Epithelial cell of proximal tubule (primary cell): ENCODE measurements around the gene POMGNT1. TPM values are rescaled to one million over a fixed set of nuclear protein-coding genes. Genes with fewer than 3 reads are reported as not detected.
"Not testable (repeated sequence)": the region's sequence is repeated elsewhere in the genome, so short reads cannot be mapped to it uniquely, and the experiment has no call there.

ENCODE experiments used
- DNase-seq: peaks from one replicate; pipeline ENCODE4 v3.0.0-alpha.2; 2011; ENCODE audit warnings: low read depth
- H3K4me3 ChIP-seq: 2 replicates; pipeline ENCODE4 v1.5.1; 2011; ENCODE audit warnings: low read depth, mild to moderate bottlenecking, low read length
- total RNA-seq: library from RNA; depleted of rRNA; stranded (reverse); fragments of >200 nt; gene quantifications from 2 replicates; pipeline ENCODE4 v1.2.3, GENCODE V29; 2015
- TF ChIP-seq, protein P1 (sequence below): conservative IDR thresholded peaks from 2 replicates; pipeline ENCODE4 v1.5.1; 2012; ENCODE audit warnings: low read depth, mild to moderate bottlenecking, low read length

The POMGNT1 gene
- total RNA-seq, result 53.2 and 81.7 TPM in 2 replicates

DNA sequence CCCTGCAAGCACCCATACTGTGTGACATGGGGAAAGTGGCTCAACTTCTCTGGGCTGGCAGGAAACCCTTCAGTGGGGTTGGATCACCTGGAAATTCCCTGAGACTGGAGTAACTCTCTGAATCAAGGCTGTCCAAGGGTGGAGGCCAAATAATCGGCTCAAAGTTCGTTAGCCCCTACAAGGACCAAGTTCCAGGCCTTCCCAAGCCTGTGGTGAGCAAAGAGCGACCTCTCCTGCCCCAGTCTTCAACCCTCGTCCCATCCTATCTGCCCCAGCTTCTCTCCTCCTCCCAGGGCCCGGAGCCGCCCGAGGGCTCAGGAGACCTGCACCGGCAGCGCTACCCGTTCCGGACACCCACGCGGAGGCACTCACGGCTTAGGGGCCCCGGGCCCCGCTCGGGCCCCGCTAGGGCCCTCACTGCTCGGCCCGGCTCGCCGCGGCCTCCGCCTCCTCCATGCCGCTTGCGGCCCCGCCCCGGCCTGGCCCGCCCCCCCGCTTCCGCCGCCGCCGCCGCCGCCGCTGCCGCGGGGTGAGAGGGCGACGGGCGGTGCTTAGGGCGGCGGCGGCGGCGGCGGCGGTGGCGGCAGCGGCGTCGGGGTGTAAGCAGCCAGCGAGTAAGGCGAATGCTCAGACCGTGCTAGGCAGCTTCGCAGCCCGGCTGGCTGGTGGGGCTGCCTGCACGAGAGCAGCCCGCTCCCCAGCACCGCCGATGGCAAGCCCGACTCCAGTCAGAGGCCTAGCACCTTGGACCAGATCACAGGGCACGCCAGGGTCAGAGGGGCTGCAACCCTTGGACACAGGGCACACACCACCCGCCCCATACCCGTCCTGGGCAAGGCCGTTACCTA is at the start of gene POMGNT1:
Gene POMGNT1, minus strand, starts transcription at position 471 of the 848 bp plus-strand sequence. CDS start 613 bp downstream, outside the sequence.
- TF ChIP-seq, protein P1, sequence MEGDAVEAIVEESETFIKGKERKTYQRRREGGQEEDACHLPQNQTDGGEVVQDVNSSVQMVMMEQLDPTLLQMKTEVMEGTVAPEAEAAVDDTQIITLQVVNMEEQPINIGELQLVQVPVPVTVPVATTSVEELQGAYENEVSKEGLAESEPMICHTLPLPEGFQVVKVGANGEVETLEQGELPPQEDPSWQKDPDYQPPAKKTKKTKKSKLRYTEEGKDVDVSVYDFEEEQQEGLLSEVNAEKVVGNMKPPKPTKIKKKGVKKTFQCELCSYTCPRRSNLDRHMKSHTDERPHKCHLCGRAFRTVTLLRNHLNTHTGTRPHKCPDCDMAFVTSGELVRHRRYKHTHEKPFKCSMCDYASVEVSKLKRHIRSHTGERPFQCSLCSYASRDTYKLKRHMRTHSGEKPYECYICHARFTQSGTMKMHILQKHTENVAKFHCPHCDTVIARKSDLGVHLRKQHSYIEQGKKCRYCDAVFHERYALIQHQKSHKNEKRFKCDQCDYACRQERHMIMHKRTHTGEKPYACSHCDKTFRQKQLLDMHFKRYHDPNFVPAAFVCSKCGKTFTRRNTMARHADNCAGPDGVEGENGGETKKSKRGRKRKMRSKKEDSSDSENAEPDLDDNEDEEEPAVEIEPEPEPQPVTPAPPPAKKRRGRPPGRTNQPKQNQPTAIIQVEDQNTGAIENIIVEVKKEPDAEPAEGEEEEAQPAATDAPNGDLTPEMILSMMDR, result peak; percentile 45
- no peak for DNase-seq
- peak within 1 kb of the TSS; percentile 93 for H3K4me3 ChIP-seq

DNA sequence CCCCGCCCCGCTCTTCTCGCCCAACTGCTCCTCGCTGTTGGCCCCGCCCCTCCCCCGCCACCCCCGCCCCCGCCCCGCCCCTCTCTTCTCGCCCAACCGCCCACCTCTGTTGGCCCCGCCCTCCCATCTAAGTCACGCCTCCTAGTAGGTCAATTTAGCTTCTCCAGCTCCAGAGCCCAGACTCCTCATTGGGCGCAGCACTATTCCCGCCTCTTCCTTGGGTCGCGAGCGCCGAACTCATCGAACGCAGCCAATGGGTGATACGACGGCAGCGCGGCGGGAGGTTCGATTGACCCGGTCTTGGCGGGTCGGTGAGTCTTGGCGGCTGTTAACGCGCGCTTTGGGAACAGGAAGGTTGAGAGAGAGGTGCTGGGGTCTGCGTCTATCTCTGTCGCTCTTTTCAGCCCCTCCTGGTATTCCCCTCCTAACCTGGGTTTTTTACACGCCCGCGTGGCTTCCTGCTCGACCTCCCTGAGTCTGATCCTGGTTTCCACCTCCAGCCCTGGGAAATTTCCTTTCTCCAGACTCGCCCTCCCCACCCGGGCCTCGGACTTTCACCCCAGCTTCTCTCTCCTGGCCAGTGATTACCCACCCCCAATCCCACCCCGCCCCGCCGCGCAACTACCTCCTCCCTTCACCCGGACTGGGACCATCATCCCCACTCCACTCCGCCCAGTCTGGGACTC is 49.3 kb upstream of the POMGNT1 start, which contains the start of gene RAD54L:
Gene RAD54L, plus strand, starts transcription at position 328 of the 686 bp plus-strand sequence. CDS start 643 bp downstream, outside the sequence.
- peak; percentile 81 for DNase-seq
- TF ChIP-seq, protein P1, result no peak
- peak within 1 kb of the TSS; percentile 77 for H3K4me3 ChIP-seq

DNA sequence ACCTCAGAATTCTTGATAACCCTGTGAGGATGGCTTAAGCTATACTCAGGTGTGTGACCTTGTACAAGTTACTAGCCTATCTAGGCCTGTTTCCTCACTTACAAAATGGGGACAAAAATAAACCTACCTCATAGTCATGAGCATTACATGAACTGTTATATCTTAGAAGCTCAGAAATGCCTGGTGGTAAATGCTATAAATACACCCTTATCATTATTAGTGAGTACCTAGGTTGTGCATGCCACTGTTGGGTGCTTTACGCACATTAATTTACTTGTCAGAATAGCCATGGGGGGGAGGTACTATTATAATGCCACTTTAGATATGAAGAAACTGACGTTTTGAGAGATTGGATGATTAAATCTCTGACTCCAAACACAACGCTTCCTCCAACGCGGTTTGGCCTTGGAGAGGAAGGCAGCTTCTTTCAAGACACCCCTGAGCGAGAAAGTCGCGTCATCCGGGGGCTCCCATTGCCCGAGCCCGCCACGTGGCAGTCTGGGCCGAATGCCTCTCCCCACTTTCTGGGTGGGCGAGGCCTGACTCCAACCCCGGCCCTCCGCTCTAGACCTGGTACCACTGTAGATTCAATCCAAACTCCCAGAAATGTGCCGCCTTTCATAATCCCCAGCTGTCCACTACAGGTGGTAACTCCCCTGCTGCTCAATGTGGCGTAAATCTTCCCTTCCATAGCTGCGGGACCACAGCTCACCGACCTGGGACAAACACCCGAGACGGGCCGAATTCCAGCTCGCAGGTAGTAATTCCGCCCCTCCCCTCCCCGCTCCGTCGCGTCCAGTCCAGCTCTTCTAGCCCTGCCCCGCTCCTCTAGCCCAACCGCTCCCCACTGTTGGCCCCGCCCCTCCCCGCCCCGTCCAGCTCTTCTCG is 48.6 kb upstream of the POMGNT1 start:
- TF ChIP-seq, protein P1, result no peak
- DNase-seq, result no peak
- peak overlapping the region; percentile 77 for H3K4me3 ChIP-seq

DNA sequence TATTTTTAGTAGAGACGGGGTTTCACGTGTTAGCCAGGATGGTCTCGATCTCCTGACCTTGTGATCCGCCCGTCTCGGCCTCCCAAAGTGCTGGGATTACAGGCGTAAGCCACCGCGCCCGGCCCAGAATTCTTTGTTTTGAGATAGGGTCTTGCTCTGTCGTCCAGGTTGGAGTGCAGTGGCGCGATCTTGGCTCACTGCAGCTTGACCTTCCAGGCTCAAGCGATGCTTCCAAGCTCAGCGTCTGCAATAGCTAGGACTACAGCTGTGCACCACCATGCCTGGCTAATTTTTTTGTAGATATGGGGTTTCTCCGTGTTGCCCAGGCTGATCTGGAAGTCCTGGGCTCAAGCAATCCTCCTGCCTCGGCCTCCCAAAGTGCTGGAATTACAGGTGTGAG is 47.9 kb upstream of the POMGNT1 start:
- DNase-seq, H3K4me3 ChIP-seq: not testable (repeated sequence)

DNA sequence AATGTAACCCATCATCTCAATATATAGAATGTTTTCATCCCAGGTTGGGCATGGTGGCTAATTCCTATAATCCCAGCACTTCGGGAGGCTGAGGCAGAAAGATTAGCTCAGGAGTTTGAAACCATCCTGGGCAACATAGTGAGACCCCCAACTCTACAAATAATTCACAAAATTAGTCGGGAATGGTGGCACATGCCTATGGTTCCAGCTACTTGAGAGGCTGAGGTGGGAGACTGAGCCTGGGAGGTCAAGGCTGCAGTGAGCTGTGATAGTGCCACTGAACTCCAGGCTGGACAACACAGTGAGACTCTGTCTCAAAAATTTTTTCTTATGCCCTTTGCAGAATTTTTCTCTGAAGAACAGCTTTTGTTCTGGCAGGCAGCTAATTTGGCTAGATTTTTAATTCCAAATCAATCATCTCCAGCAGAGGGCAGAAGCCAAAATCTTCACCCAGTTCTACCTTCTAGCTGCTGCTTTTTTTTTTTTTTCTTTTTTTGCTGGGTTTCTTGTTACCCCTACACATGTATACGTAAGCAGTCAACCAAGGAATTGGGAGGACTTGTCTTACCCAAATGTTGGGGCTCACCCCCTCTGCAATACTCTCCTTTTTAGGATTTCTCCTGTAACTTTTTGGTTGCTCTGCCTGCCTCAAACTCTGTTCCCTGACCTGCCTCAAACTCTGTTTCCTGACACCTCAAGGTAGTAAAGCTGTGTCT is 46.6 kb upstream of the POMGNT1 start:
- no peak overlapping the region for H3K4me3 ChIP-seq
- no peak for DNase-seq
- TF ChIP-seq, protein P1, result peak; percentile 39

DNA sequence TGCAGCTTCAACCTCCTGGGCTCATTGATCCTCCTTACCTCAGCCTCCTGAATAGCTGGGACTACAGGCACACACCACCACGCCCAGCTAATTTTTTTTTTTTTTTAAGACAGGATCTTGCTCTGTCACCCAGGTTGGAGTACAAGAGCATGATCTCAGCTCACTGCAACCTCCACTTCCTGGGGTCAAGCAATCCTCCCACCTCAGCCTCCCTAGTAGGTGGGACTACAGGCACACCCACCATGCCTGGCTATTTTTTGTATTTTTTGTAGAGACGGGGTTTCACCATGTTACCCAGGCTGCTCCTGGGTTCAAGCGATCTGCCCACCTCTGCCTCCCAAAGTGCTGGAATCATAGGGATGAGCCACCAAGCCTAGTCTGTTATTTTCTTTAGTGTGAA is 45.6 kb upstream of the POMGNT1 start:
- not testable (repeated sequence) for DNase-seq, H3K4me3 ChIP-seq

DNA sequence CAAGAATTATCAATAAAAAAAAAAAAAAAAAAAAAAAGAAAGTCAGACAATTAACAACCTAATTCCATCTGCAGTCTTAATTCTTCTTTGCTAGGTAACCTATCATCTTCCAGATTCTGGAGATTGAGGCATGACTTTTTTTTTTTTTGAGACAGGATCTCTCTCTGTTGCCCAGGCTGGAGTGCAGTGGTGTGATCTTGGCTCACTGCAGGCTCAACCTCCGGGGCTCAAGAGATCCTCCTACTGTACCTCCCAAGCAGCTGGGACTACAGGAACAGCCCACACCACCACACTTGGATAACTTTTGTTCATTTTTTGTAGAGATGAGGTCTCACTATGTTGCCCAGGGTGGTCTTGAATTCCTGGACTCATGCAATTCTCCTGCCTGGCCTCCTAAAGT is 44.7 kb upstream of the POMGNT1 start:
- no peak for DNase-seq
- TF ChIP-seq, protein P1, result no peak
- H3K4me3 ChIP-seq, result no peak overlapping the region

DNA sequence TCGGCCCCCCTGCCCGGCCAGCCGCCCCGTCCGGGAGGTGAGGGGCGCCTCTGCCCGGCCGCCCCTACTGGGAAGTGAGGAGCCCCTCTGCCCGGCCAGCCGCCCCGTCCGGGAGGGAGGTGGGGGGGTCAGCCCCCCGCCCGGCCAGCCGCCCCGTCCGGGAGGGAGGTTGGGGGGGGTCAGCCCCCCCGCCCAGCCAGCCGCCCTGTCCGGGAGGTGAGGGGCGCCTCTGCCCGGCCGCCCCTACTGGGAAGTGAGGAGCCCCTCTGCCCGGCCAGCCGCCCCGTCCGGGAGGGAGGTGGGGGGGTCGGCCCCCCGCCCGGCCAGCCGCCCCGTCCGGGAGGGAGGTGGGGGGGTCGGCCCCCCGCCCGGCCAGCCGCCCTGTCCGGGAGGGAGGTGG is 43.5 kb upstream of the POMGNT1 start:
- H3K4me3 ChIP-seq, DNase-seq: not testable (repeated sequence)

DNA sequence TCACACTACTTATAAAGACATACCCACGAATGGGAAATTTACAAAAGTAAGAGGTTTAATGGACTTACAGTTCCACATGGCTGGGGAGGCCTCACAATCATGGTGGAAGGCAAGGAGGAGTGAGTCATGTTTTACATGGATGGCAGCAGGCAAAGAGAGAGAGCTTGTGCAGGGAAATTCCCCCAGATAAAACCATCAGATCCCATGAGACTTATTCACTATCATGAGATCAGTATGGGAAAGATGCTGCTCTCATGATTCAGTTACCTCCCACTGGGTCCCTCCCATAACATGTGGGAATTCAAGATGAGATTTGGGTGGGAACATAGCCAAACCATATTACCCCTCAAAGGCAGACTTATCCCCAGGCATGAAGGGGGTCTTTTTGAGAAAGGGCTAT is 40.6 kb upstream of the POMGNT1 start:
- peak; percentile 51 for DNase-seq

More for the DNA sequence above, 40.6 kb upstream of the POMGNT1 start:
- H3K4me3 ChIP-seq, result not testable (repeated sequence)
